ENCODE data around the gene ASIC5.

GRCh38 chr4:155903453-155903852, 37.4 kb upstream of the ASIC5 start, which contains the start of gene TDO2:
- TF ChIP-seq POLR2AphosphoS5 (IDR thresholded peaks at IDR 0.05): no peak
- TF ChIP-seq POLR2A (IDR thresholded peaks at IDR 0.05): no peak
- no peak for TF ChIP-seq CTCF (IDR thresholded peaks at IDR 0.05)

All from prostate gland (tissue), 2 donors.